GM21423 (cell line): ENCODE measurements around the gene FAM98C.
A peak's percentile ranks its signal among the peaks of the same experiment; 100 is the strongest.
"Not testable (repeated sequence)": the region's sequence is repeated elsewhere in the genome, so short reads cannot be mapped to it uniquely, and the experiment has no call there.

Source experiments
- ATAC-seq: cut with Tn5 transposase; IDR thresholded peaks from one replicate; pipeline ENCODE4 v1.9.1; 2021; ENCODE audit warnings: mild to moderate bottlenecking, moderate library complexity; ENCODE audit not compliant: unreplicated experiment

FAM98C gene

GRCh38 chr19:38402967-38403674 lies at the start of gene FAM98C:
TSS of gene FAM98C (plus strand) at chr19:38403093. CDS start at chr19:38403154, 61 bp downstream.
- peak; percentile 92 for ATAC-seq

DNA sequence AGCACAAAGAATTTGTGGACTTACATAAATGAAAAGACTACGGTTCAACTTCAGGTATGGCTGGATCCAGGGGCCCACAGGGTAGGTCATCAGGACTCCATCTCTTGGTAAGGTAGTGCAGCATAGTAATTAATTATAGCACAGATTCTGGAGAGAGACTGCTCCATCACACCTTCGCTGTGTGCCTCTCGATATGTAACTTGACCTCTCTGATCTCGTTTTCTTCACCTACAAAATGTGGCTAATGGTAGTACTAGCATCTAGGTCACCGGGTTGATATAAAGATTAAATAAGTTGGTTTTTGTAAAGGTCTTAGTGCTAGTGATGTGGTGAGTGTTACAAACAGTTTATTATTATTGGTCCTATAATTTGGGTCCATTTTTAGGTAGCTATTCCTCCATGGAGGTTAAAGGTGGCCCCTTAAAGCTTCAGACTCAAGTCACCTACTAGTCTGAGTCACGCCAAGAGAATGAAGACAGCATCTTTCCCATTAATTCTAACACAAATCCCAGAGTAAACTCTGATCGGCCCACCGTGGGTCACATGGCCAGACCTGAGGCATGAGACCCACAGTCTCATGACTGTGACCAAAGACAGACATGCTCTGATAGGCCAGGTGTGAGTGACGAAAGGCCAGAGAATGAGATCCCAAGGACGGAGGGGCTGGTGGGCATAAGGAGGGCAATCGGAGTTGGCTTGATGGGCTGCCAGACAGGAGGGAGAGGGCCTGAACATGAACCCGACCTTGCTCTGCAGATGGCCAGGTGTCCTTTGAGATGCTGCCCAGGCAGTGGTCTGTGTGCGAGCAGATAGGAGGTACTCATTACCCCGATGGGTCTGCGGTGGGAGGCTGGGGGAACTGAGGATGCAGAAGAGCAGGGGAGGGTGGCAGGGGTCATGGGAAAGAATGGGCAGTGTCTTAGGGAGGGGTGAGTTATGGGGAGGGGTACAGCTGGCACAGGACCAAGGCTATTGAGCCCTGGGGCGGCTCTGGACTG lies 46.9 kb upstream of the FAM98C start:
- ATAC-seq, result no peak

DNA sequence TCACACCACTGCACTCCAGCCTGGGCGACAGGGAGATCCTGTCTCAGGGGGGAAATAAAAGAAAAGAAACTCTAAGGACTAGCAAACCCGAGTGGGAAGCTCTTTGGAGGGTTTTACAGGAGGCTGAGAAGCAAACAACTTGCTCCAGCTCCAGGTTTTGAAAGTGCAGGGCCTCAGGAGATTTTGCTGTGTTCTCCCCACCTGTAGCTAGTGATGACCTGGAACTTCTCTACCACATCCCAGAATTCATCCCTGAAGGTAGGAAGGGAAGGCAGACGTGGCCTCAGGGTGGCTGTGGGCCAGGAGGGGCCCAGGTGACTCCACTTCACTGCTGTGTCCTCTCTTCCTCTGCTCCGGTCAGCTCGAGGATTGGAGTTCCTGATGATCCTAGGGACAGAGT lies 44.8 kb upstream of the FAM98C start:
- no peak for ATAC-seq

DNA sequence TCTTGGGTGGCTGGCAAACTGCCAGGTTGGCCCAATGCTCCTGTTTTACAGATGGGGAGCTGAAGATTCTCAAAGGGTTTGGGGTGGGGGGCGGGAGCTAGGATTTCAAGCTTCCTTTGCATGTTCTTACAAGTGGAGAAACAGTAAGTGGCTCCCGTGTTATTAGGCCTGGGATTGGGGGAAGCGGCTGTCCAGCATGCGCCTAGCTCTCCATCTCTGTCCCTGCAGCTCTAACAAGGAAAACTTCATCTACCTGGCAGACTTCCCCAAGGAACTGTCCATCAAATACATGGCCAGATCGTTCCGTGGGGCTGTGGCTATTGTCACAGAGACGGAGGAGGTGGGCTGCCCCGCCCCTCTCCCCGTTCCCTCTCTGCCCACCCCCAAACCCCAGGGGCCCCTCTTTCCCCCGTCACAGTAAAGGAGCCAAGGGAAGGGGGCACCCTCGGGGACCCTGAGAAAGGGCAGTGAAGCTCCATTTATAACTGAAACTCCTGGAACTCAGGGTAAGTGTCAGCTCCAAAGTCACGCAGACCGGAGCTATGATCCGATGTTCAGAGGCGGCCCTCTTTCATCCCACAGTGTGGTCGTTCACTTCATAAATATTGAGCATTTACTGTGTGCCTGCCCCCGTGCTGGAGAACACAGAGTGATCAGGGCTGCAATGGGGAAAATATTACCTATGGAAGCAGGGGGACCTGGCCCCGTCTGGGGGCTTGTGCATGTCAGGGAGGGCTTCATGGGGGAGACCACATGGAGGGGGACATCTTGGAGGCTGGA lies 43.5 kb upstream of the FAM98C start:
- no peak for ATAC-seq

- no peak for ATAC-seq
Measured at GRCh38 chr19:38360351-38360750, 42.5 kb upstream of the FAM98C start.

DNA sequence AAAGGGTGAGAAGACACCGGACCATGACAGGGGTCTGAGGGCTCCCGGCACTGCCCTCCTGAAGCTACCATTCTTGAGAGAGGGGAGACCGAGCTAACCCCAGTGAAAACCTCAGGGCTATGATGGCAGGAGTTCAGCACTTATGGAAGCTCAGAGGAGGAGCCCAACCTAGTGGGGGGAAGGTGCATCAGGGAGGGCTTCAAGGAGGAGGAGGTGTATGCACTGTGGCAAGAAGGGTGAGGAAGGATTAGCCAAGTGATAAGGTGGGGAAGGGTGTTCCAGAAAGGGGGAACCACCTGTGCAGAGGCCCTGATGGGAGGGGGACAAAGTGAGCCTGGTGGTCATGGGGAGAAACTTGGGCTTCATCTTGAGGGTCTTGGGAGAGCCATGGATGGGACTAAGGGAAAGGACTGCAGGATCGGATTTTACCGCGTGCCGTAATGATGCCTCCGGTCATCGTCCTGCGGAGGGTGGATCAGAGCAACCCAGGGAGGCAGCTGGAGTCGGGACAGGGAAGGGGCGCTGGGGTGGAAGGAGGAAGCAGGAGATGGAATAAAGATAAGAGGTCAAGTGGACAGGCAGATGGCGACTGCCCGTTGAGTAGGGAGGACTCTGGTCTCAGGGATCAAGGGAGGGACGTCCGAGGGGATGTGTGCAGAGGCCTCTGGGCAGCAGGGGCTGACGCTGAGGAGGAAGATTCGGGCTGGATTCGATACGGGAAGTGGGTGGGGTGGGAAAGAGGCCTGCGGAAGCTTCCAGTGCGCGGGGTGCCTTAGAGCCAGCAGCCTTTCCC lies 41.9 kb upstream of the FAM98C start:
- ATAC-seq, result peak; percentile 12

DNA sequence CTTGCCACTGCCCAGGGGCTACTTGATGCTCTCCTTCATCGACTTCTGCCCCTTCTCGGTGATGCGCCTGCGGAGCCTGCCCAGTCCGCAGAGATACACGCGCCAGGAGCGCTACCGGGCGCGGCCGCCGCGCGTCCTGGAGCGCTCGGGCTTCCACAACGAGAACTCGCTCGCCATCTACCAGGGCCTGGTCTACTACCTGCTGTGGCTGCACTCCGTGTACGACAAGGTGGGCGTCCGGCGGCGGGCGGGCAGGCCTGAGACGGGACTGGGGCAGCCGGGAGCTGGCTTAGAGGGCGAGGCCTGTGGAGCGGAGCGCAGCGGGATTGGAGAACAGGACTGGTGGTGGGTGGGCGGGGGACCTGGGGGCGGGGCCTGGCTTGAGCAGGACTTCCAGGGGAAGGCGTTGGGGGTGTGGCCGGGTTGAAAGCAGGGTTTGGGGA lies 41.2 kb upstream of the FAM98C start:
- ATAC-seq, result peak; percentile 48

- ATAC-seq, result peak; percentile 40
Measured at GRCh38 chr19:38362076-38362945, 40.6 kb upstream of the FAM98C start.

- not testable (repeated sequence) for ATAC-seq
Measured at GRCh38 chr19:38362946-38363688, 39.8 kb upstream of the FAM98C start.

GRCh38 chr19:38367041-38367440 lies 35.9 kb upstream of the FAM98C start:
- ATAC-seq, result no peak

DNA sequence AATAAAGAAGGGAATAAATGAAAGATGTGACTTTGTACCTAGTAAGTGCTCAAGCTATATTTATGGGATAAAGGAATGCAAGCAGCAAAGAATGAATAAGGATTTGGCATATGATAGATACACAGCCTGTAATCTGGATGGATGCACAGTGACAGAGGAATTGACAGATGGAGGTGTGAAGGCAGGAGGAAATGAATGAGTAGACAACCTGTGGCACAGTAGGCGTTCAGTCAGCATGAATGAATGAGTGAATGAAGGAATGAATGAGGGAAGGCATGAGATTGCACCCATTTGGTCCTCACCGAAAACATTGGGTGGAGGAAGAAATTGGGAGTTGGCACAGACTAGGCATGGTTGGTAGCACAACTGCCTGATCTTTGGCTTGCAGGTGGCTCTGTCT lies 33.3 kb upstream of the FAM98C start:
- ATAC-seq, result no peak

DNA sequence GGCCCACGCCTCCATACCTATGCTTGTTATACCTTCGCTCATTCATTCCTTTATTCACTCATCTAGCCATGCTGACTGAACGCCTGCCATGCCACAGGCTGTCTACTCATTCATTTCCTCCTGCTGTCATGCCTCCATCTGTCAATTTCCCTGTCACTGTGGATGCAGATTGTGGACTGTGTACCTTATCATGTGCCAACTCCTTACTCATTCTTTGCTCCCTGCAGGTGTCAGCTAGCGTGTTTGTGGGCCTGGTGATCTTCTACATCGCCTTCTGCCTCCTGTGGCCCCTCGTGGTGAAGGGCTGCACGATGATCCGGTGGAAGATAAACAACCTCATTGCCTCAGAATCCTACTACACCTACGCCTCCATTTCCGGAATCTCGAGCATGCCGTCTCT lies 32.6 kb upstream of the FAM98C start:
- no peak for ATAC-seq

GRCh38 chr19:38371081-38371480 lies 31.8 kb upstream of the FAM98C start:
- ATAC-seq, result no peak

- no peak for ATAC-seq
Measured at GRCh38 chr19:38373907-38374331, 29.0 kb upstream of the FAM98C start.

DNA sequence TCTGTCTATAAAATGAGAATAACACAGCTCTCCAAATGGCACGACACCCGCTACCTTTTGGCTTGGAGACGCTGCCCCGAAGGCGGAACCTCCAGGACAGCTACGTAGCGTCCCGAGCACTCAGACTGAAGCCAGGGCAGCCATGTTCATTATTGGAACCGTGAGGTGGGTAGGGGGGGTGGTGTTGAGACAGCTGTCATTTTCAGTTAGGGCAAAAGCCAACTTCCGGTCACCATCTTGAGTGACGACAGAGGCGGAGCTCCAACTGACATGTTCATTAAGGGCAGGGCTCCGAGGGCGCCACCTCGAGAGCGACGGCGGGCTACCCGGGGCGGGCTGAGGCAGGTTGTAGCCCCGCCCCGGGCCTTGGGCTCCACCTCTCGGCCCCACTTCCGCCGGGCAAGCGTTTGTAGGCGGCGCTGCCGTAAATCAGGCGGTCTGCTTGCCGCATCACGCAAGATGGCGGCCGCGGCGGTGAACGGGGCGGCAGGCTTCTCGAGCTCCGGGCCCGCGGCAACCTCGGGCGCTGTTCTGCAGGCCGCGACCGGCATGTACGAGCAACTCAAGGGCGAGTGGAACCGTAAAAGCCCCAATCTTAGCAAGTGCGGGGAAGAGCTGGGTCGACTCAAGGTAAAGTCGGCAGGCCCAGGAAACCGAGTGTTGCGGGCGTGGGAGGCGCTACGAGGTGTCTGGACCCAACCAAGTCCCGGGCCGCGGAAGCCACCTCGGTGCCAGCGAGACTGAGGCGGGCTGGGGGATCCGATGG lies 28.4 kb upstream of the FAM98C start, which contains the start of gene PSMD8:
Gene PSMD8 (plus strand): TSS at position 240 of the 766 bp plus-strand sequence. CDS start 31 bp downstream, at position 271.
- peak; percentile 92 for ATAC-seq

GRCh38 chr19:38375098-38375493 lies 27.8 kb upstream of the FAM98C start:
- no peak for ATAC-seq

- ATAC-seq, result no peak
Measured at GRCh38 chr19:38375748-38376147, 27.1 kb upstream of the FAM98C start.

DNA sequence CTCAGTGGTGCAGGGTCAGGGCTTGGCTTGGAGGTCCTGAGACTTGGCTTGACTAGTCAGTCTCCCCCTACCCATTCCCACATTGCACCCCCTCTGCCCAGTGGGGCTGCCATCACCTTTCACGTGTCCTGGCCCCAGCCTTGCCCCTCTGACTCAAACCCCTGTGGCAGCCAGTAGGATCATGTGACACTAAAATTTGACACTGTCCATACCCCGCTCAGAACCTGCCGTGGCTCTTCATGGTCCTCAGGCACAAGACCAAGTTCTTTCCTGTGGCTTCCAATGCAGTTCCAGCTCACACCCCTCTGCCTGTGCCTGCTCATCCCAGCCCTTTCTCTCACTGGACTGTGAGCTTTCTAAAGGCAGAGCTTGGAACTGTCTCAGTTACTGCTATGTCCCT lies 26.3 kb upstream of the FAM98C start:
- ATAC-seq, result no peak
